Transverse colon (tissue), 3 donors: Measurements from ENCODE around the gene PCDHB16.
"Not testable (repeated sequence)": the region's sequence is repeated elsewhere in the genome, so short reads cannot be mapped to it uniquely, and the experiment has no call there.

Experiments
- EP300 ChIP-seq: sonication (generic); formaldehyde crosslinking; IDR thresholded peaks from one replicate; pipeline ENCODE4 v1.6.1; 2017; ENCODE audit warnings: antibody characterized with exemption, low read depth
- TF ChIP-seq, protein P1 (sequence below), 5 experiments: fragments of 200-600 bp in 3 of 5; fragments of 450-650 bp in 2 of 5; sonication (generic) in 3 of 5; IDR thresholded peaks; 1 replicate in 2 of 5; 2 replicates in 3 of 5; pipeline ENCODE4 v1.5.1; 2016 to 2017; ENCODE audit warnings: antibody characterized with exemption in 5 of 5, inconsistent platforms in 3 of 5, mild to moderate bottlenecking in 2 of 5, moderate library complexity in 1 of 5

- TF ChIP-seq, protein P1, sequence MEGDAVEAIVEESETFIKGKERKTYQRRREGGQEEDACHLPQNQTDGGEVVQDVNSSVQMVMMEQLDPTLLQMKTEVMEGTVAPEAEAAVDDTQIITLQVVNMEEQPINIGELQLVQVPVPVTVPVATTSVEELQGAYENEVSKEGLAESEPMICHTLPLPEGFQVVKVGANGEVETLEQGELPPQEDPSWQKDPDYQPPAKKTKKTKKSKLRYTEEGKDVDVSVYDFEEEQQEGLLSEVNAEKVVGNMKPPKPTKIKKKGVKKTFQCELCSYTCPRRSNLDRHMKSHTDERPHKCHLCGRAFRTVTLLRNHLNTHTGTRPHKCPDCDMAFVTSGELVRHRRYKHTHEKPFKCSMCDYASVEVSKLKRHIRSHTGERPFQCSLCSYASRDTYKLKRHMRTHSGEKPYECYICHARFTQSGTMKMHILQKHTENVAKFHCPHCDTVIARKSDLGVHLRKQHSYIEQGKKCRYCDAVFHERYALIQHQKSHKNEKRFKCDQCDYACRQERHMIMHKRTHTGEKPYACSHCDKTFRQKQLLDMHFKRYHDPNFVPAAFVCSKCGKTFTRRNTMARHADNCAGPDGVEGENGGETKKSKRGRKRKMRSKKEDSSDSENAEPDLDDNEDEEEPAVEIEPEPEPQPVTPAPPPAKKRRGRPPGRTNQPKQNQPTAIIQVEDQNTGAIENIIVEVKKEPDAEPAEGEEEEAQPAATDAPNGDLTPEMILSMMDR (IDR thresholded peaks at IDR 0.05) = not testable (repeated sequence)
- not testable (repeated sequence) for TF ChIP-seq EP300
These were observed 19.5 kb downstream of the PCDHB16 start for GRCh38 chr5:141201646-141202045.
